CD1c-positive myeloid dendritic cell (primary cell): ENCODE results near the gene ATP11C.
"Not testable (repeated sequence)": the region's sequence is repeated elsewhere in the genome, so short reads cannot be mapped to it uniquely, and the experiment has no call there.

Source experiments
- DNase-seq: peaks from one replicate; pipeline ENCODE4 v3.0.0-alpha.2; 2016; ENCODE audit errors: extremely low spot score

The ATP11C gene

DNA sequence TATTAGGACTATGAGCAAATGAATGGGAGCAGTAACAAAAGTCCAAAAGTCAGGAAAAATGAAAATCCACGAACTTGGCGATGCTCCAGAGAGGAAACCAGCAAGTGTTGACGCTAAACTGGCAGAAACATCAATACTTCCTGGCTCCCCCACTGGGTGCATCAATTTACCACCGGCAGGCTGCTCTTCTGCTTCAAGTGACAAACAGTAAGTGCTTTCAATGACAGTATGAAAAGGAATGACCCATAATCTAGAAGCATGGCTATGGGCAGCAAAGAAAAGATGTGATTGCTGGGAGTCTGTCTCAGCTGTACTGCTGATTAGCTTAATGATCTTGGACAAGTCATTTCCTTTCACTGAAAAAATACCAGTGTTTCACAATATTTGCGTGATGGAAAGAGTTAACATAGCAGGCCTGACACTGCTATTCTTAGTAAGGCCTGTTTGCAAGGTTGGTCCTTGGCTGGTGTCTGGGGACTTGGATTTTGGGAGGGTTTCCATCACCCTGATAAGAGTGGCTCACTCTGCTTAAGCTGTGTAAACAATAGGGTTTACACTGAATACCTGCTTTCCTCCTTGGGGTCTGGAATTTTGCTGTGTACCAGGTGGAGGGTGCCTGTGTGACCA is 8.7 kb downstream of the ATP11C start:
- no peak for DNase-seq

DNA sequence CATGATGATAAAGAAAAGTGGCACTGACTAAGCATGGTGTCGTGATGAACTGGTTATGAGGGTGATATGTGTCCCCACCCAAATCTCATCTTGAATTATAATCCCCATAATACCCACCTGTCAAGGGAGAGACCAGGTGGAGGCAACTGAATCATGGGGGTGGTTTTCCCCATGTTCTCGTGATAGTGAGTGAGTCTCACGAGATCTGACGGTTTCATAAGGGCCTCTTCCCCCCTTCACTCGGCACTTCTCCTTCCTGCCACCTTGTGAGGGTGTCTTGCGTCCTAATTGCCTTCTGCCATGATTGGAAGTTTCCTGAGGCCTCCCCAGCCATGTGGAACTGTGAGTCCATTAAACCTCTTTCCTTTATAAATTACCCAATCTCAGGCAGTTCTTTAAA is 11.7 kb downstream of the ATP11C start:
- DNase-seq = not testable (repeated sequence)

DNA sequence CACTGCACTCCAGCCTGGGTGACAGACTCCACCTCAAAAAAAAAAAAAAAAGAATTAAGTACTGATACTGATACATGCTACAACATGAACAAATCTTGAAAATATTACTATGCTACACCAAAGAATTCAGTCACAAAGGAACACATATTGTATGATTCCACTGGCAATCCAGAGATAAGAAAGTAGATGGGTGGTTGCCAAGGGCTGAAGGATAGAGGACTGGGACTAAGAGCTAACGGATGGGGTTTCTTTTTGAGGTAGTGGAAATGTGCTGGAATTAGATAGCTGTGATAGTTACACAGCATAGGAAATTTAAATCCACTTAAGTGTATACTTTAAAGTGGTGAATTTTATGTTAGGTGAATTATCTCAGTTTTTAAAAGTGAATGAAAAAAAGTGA is 12.5 kb downstream of the ATP11C start:
- DNase-seq = no peak

DNA sequence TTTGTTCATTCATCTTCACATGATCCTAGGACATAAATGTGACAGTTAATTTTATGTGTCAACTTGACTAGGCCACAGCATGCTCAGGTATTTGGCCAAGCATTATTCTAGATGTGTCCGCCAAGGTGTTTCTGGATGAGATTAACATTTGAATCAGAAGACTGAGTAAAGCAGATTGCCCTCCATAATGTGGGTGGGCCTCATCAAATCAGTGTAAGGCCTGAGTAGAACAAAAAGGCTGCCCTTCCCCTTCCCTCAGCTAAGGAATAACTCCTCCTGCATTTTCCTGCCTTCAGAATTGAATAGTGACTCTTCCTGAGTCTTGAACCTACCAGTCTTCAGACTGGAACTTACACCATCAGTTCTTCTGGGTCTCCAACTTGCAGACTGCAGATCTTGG is 18.4 kb downstream of the ATP11C start:
- no peak for DNase-seq

DNA sequence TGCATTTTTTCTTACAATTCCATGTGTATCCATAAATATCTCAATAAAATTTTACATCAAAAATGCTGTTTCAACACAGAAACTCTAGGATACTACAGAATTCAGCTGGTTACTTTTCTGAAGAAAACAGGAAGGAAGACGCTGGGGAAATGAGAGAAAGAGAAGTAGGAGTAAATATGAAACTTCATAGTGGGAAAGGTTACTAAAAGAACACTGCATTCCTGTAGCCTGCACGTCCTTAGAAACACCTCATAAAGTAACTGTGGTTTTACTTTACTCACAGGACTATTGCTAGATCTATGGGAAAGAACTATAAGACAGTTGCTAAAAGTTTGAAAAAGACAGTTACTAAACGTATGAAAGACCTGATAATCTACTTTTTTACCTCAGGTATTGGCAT is 23.1 kb downstream of the ATP11C start:
- peak; percentile 55 for DNase-seq

DNA sequence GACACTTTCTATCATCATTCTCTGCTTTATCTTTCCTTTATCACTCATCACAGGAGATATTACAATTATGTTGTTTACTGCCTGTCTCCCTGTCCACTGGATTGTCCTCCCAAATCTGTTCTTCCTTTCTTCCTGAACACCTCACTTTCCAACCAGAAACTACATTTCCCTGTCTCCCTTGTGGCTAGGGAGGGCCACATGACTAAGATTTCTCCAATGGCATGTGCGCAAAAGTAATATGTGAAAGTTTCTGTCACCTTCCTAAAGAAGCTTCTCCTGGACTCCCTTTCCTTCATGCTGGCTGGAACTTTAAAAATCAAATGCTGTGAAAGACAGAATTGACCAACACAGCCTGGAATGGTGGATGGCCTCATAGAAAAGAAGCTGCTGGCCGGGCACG is 25.8 kb downstream of the ATP11C start:
- DNase-seq = no peak

DNA sequence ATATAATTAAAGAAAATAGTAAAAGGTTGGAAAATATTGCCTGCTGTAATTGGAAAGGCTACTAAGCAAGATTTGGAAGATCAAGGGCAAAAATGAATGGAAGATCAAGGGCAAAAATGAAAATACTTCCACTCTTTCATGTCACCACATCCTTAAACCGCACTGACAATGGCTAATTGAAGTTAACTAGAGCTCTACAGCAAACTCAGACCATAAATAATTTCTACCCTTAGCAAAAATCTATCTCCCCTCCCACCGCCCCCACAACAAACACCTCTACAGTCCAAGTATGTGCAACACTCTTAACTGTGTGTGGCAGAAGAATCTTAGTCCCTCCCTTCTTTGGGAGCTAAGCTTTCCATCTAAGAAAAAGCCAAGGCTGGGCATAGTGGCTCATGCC is 27.1 kb downstream of the ATP11C start:
- DNase-seq = no peak

DNA sequence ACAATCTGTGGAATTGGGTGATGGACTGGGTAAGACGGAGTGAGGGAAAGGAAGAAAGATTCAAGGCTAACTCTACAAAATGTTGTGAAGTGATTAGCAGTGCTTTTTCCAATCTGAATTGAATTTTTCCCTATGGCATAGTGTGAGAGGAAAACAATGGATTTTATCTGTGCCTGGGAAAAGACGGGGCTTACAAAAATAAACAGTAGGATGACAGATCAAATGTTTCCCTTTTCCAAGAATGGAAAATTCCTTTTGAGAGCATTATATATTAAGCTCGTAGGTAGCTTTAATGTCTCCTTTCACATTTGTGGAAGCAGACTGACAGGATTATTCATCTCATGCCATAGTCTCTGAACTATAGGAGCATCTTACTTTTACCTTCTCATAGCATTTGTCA is 27.8 kb downstream of the ATP11C start:
- no peak for DNase-seq

DNA sequence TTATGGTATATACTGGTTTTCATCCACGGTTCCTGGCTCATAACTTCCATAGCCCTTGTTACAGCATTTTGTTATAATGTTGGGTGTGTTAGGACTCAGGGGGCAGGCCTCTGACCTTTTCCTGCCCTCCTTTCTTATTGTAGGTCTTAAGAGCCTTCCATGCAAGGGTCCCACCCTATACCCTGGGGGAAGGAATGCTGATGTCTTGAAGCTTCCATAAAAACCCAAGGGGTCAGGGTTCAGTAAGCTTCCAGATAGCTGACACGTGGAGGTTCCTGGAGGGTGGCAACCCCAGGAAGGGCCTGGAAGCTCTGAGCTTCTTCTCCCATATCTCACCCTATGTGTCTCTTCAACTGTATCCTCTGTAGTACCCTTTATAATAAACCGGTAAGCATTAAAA is 29.6 kb downstream of the ATP11C start:
- no peak for DNase-seq

DNA sequence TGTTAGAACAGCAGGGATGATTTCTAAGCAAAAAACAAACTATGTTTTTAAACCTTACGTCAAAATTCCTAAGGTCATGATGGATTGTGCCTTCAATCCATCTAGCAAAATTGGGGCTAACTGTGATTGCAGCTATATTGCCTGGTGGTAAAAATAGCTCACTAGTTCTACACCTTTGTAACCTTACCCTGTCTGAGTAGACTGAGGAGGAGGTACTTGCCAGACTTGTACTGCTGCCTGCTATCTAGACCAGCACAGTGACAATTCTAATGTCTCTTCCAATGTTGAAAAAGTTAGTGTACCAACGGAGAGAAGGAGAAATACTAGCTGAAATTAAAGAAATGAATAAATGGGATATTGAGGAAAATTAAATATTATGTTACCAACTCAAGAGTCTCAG is 30.3 kb downstream of the ATP11C start:
- DNase-seq = no peak

DNA sequence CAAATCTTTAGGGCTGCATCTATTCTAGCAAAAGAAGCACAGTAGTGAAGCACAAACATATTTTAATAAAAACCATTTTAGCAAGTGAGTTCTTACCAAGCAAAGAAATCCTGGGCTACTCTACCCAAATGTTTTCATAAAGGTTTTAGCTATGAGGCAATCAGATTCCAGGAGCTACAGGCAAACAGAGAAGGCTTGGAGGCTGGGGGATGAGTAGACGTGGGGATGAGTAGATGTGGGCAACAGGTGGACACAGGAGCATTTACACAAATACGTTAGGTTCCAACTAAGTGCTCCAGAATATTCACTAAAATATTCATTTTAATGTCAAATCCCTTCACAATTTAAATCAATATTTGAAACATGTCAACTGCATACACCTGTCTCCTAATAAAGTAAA is 34.5 kb downstream of the ATP11C start:
- DNase-seq = no peak

DNA sequence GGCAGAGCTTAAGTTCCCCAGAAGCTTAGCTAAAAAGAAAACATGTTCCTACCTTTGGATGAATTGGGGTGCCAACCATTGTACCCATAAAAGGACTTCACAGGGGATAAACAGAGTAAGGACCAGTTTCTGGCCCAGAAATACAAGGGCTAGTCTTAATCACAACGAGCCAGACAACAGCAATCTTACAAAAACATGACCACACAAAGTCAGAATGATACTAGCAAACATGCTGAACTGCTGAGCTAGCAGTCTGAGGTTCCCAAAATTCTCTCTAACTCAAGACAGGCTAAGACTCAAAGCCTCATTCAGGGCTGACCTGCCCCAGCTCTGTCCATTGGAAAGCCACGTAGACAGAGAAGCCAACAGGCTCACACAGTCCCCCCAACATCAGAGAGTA is 40.3 kb downstream of the ATP11C start:
- DNase-seq = peak; percentile 17

DNA sequence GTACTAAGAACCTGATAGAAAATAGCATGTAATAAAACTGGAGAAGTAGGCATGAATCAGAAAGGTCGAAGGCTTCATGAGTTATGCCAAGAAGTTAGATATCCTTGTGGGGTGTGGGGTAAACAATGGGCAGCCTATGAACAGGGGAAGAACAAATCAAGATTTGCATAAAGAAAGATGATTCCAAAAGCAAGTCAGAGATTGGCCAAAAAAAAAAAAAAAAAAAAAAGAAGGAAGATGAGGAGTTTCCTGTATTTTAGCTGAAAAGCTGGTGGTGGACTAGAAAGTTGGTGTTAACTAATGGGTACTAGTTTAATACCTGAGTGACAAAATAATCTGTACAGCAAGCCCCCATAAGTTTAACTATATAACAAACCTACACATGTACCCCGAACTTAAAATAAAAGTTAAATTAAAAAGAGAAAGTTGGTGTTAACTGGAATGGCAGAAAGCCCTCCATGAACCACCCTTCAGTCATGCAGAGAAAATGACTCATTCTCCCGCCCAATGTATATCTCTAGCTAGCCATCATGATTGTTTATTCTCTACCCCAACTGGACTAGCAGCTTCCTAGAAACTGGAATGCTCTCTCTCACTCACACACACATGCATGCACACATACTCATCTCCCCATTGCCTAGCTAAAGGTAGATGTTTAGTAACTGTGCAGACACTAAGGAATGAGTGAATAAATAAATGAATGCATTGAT is 41.7 kb downstream of the ATP11C start:
- DNase-seq = no peak

DNA sequence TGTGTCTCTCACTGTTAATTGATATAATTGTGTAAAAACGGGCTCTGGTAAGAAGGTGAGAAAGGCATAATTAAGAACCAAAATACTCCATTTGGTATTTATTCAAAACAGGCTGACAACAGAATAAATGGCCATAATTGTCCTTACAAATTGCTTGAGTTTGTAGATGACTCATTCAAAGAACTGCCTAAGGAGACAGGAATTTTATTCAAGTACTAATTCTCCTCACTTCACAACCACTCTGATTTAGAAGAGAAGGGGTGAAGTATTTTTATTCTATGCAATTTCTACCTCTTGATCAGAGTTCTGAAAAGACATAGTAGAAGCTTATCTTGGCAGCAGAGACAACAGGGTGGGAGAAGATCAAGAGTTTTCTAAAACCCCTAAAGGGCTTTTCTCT is 43.1 kb downstream of the ATP11C start:
- no peak for DNase-seq

DNA sequence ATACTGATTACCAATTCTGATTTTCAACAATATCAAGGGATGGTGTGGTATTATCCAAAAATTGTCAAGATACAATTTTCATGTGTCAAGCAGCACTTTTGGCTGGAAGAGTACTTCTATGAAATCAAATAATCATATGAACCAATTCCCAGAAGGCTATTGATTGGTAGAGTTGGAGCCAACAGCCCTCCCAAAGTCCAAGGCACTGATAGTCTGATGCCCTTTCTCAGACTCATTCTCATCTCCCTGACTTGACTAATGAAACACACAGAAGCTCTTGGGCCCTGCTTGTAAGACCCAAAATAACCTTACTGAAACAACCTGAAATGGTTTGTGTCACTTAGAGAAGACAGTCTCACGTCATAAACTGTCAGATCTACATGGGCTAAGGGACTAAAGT is 48.9 kb downstream of the ATP11C start:
- DNase-seq = no peak

DNA sequence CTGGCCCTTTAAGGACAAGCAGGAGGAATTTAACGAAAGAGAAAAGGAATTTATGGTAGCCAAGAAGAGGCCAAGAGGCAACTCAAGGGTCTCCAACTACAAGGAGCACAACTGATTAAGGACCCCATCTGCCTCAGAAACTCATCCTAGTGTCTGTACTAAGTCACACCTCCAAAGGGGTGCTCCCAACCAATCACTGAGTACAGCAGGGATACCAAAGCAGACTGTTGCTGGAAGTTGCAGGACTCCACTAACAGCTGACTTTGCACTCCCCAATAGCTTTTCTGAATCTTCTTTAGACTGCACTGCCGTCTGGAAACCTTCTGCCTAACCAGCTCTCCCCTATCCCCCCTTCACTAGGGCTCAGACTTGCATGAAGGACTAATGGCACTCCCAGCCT is 50.6 kb downstream of the ATP11C start:
- no peak for DNase-seq

DNA sequence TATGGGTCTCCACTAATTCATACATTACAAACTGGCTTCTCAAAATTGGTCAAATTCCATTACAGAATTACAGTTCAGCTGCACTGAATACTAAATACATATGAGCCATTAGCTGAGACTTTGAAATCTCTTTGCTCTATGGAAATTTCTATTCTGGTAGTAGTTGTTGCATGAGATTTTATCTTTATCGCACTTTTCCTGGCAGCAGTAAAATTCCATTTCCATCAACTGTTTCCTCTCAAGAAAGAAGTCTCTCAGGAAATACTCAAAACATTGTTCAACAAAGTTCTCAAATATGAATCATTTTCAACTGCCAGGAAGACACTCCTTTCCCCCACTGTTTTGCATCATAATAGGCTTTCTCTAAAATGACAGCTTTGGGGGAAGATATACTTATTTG is 51.3 kb downstream of the ATP11C start:
- DNase-seq = no peak

DNA sequence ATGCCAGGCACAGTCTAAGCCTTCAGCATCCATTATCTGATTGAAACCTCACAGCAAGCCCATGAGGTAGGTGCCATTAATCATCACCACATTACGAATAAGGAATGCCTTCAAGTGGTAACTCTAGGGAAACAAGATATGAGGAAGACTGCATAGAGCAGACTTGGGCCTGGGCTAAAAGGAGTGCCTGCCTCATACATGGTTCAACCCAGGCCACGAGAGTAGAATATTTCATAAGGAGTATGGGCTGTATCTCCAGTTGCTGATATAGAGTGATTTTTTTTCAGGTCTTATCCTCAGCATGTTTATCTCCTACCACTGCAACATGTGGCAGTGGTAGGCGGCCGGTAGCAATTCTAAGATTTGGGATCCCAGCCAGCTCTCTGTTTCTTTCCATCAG is 51.7 kb downstream of the ATP11C start:
- no peak for DNase-seq

DNA sequence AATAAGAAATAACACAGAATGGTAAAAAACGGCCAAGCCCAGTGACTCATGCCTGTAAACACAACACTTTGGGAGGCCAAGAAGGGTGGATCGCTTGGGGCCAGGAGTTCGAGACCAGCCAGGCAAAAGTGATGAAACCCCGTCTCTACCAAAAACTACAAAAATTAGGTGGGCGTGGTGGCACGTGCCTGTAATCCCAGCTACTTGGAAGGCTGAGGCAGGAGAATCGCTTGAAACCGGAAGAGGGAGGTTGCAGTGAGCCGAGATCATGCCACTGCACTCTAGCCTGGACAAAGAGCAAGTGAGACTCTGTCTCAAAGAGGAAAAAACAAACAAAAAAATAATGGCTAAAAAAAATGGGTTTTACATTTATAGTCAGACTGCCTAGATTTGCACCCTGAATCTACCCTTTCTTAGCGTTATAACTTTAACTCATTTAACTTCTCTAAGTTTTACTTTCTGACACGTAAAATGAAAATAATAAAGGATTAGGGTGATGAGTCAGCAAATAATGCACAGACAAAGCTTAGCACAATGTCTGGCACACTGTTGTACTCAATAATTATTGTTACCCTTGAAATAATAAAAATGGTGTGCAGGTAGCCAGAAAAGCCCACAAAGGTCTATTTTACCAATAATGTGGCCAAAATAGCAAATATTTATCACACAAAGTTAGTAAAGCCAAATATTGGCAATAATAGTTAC is 55.0 kb downstream of the ATP11C start:
- no peak for DNase-seq

DNA sequence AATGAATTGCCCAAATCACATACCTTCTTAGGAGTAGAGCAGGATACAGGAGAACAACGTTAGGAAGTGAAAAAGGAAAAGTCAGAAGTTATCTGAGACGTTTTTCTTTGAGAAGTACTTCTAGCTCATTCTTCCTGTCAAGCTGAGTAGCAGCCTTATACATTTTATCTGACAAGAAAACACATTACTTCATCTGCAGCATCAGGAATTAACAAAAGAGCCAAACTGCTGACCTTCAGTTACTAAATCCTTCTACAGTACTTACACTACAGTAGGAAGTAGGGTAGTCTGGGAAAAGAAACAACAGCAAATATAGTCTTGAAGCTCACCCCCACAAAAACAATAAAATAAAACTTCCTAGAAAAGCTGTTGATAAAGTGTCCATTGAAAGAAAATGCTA is 57.0 kb downstream of the ATP11C start:
- DNase-seq = no peak

DNA sequence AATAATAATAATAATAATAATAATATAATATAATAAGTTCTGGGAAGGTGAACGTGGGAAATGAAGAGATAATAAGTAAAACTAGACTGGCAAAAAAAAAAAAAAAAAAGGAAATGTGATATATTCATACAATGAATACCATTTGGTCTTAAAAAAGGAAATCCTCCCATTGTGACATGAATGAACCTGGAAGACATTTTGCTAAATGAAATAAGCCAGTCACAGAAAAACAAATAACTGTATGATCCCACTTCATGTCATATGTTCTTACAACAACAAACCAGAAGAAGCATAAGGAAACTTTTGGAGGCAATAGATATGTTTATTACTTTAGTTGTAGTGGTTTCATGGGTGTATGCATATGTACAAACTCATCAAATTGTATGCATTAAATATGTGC is 63.1 kb downstream of the ATP11C start:
- DNase-seq = no peak

DNA sequence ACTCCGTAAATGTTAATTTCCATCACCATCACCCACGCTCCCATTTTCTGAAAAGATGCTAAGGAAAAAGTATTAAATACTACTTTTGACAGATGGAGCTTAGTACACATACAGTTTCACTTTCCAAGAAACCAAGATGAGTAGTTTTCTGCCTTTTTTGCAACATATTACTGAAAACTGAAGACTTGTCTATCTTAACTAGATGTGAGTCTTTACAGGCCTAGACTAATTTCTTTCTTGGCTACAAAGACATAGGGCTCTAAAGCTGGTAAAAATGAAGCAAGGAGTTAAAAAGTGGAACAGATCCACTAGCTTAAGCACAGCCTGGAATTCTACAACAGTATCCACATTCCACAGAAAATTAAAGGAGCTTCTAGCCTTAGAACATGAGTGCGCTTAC is 68.2 kb downstream of the ATP11C start:
- DNase-seq = no peak

DNA sequence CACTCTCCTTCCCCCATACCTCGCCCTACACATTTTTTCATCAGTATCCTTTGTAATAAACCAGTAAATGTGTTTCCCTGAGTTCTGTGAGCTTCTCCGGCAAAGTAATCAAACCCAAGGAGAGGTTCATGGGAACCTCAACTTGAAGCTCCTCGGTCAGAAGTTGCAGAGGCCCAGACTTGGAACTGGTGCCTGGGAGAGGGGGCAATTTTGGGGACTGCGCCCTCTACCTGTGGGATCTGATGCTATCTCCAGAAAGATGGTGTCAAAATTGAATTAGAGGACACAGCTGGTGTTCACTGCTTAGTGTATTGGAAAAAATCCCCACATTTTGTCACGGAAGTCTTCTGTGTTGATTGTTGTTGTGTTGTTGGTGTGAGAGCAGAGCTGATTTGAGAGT is 70.6 kb downstream of the ATP11C start:
- DNase-seq = no peak
